KMS-11 (cell line): ENCODE results near the gene ADAM12.

Source experiments
- H2AFZ ChIP-seq: fragments of 200-600 bp; sonication (generic); 2 replicates; pipeline ENCODE4 v1.6.1; 2016; ENCODE audit warnings: antibody characterized with exemption, mixed run types, low read depth
- H3K27ac ChIP-seq: fragments of 200-600 bp; sonication (generic); 2 replicates; pipeline ENCODE4 v1.6.1; 2016; ENCODE audit warnings: mild to moderate bottlenecking, mixed run types
- H3K27me3 ChIP-seq: fragments of 200-600 bp; sonication (generic); 2 replicates; pipeline ENCODE4 v1.6.1; 2017; ENCODE audit warnings: mild to moderate bottlenecking, low read depth, mixed run types, moderate library complexity; ENCODE audit not compliant: insufficient read depth
- H3K36me3 ChIP-seq: fragments of 200-600 bp; sonication (generic); 2 replicates; pipeline ENCODE4 v1.6.1; 2017; ENCODE audit warnings: mild to moderate bottlenecking, mixed run types; ENCODE audit not compliant: insufficient read depth
- H3K4me1 ChIP-seq: fragments of 200-600 bp; sonication (generic); 2 replicates; pipeline ENCODE4 v1.6.1; 2016; ENCODE audit warnings: mild to moderate bottlenecking, low read depth, mixed run types; ENCODE audit not compliant: poor library complexity, severe bottlenecking
- H3K4me2 ChIP-seq: fragments of 200-600 bp; sonication (generic); 2 replicates; pipeline ENCODE4 v1.7.0; 2016; ENCODE audit warnings: mild to moderate bottlenecking, mixed run types
- H3K4me3 ChIP-seq: fragments of 200-600 bp; sonication (generic); IDR thresholded peaks from 2 replicates; pipeline ENCODE4 v1.6.1; 2017; ENCODE audit warnings: low read depth, low read length, mixed read lengths; ENCODE audit not compliant: insufficient read depth
- H3K79me2 ChIP-seq: fragments of 200-600 bp; sonication (generic); 2 replicates; pipeline ENCODE4 v1.6.1; 2016; ENCODE audit warnings: low read depth, mixed run types; ENCODE audit not compliant: insufficient read depth
- H3K9ac ChIP-seq: fragments of 200-600 bp; sonication (generic); 2 replicates; pipeline ENCODE4 v1.6.1; 2016; ENCODE audit warnings: mild to moderate bottlenecking, mixed run types
- H4K20me1 ChIP-seq: fragments of 200-600 bp; sonication (generic); 2 replicates; pipeline ENCODE4 v1.6.1; 2016; ENCODE audit warnings: mild to moderate bottlenecking, mixed run types; ENCODE audit not compliant: insufficient read depth
- TF ChIP-seq, protein P1 (sequence below): fragments of 200-600 bp; sonication (generic); conservative IDR thresholded peaks from 2 replicates; pipeline ENCODE4 v1.6.1; 2017; ENCODE audit warnings: low read depth, mild to moderate bottlenecking, antibody characterized with exemption, low read length, moderate library complexity, mixed read lengths

ADAM12 gene

DNA sequence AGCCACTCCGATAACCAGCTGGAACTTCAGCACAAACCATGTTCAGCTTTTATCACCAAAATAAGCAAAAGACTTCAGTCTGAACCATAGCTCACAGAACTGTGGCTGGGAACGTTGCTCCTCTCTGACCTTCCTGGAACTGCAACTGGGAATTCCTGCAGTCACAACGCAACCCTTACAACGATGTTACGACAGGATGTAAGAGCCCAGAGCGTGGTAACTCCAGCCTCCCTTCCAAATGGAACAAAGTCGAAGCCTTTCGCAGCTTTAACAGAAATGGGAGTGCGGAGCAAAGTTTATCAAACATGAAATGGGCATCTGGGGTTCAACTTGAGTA is 162.6 kb downstream of the ADAM12 start:
- Histone ChIP-seq H2AFZ (no peak overlapping the region), H4K20me1 (no peaks in the 10 kb centered on the region), H3K36me3 (no peaks in the 10 kb centered on the region), H3K27ac (no peak overlapping the region), H3K9ac (no peak overlapping the region), H3K4me2 (no peak overlapping the region), H3K79me2 (no peaks in the 10 kb centered on the region), H3K4me1 (no peaks in the 10 kb centered on the region), H3K4me3 (no peak overlapping the region), H3K27me3 (no peaks in the 10 kb centered on the region)
- TF ChIP-seq, protein P1, sequence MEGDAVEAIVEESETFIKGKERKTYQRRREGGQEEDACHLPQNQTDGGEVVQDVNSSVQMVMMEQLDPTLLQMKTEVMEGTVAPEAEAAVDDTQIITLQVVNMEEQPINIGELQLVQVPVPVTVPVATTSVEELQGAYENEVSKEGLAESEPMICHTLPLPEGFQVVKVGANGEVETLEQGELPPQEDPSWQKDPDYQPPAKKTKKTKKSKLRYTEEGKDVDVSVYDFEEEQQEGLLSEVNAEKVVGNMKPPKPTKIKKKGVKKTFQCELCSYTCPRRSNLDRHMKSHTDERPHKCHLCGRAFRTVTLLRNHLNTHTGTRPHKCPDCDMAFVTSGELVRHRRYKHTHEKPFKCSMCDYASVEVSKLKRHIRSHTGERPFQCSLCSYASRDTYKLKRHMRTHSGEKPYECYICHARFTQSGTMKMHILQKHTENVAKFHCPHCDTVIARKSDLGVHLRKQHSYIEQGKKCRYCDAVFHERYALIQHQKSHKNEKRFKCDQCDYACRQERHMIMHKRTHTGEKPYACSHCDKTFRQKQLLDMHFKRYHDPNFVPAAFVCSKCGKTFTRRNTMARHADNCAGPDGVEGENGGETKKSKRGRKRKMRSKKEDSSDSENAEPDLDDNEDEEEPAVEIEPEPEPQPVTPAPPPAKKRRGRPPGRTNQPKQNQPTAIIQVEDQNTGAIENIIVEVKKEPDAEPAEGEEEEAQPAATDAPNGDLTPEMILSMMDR = no peak

DNA sequence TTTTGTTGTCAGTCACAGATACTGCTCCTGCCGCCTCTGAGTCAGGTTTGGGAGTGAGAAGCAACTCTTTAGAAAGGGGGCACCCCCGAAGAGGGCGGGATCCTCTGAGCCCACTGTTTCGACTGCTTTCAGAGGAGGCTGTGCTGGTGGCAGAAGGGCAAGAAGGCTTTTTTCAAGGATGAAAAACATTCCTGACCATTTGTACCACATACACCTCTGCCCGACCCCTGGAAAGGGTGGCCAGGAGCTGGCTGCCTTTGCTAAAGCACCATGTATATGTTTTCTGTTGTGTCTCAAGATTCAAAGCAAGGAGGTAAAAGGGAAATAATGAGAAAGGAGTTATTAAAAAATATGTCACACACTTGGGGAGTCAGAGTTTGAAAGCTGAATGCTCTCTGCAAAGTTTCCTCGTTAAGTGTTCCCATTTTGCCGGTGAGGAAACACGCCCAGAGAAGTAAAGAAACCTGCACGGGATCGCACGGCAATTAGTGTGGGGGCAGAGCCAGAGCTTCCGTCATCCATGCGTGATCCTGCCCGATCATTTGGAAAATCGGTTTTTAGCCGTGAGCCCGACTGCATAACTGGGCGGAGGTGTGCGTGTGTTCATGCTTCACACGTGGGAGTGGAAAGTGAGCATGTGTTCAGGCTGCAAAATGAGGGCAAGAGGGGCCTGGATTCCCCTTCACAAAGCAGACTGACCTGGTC is 163.2 kb downstream of the ADAM12 start:
- Histone ChIP-seq H2AFZ (no peak overlapping the region), H3K27me3 (no peaks in the 10 kb centered on the region), H3K36me3 (no peaks in the 10 kb centered on the region), H3K4me2 (no peak overlapping the region), H3K4me3 (no peak overlapping the region), H3K4me1 (no peaks in the 10 kb centered on the region), H3K27ac (no peak overlapping the region), H3K79me2 (no peaks in the 10 kb centered on the region), H3K9ac (no peak overlapping the region), H4K20me1 (no peaks in the 10 kb centered on the region)
- TF ChIP-seq, protein P1 = no peak

DNA sequence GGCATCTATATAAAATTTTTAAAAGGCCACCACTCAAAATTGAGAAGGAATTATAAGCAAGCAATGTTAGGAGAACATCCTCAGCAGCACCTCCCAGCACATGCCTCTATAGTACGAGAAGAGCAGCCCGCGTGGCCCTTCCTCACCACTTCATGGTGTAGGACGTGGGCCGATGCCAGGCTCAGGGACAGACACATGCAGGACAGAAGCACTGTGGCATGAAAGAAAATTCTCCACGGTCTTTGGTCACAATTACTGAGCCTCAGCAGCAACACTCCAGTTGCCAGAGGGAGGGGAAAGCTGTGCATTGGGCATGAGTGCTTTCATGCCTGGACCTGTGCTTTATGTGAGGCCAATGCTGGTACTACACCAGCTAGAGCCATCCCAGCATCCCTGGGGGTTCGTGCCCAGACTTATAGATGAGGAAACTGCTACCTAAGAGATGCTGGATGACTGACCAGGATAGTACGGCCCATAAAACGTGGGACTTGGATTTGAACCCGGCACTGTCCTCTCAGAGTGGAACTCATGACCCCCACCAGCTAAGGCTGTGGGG is 164.7 kb downstream of the ADAM12 start:
- no peak overlapping the region for H3K9ac ChIP-seq
- TF ChIP-seq, protein P1 = no peak
- no peak overlapping the region for H3K4me3 ChIP-seq
- no peaks in the 10 kb centered on the region for H3K79me2 ChIP-seq
- no peaks in the 10 kb centered on the region for H3K27me3 ChIP-seq
- no peak overlapping the region for H2AFZ ChIP-seq
- no peaks in the 10 kb centered on the region for H3K4me1 ChIP-seq
- H3K36me3 ChIP-seq = no peaks in the 10 kb centered on the region
- H3K27ac ChIP-seq = no peak overlapping the region
- no peaks in the 10 kb centered on the region for H4K20me1 ChIP-seq
- no peak overlapping the region for H3K4me2 ChIP-seq

DNA sequence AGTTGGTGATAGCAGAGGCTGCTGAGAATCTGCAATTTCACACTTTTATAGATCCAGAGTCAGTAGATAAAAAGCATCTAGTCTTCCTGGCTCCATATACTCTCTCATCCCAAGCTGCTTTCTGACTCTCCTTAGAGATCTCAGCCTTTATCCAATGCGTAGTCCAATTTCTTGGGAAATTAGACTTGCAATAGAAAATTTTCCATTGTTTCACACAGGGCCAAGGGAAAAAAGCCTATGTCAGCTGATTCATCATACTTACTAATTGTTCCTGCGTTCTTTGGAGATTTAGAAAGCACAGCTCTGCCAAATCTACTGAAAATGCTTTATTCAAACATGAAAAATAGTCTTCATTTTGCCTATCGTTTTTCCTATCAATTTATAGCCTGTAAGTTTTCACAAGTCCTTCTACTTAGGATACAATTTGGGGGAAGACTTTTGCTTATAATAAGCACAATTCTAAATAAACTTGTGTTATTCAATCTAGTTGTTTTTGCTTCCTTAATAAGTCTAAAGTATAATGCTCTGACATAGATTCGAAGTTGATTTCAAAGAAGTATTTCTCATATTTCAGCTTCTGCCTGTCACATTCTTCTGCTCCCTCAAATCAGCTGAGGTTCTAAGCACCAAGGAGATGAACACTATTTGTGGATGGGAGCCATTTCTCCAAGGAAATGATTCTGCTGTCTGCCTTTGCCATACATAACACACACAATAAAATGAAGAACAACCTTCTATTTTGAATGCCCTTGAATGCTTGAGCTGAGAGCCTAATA is 165.4 kb downstream of the ADAM12 start:
- Histone ChIP-seq H4K20me1 (no peaks in the 10 kb centered on the region), H3K4me3 (no peak overlapping the region), H3K36me3 (no peaks in the 10 kb centered on the region), H3K27me3 (no peaks in the 10 kb centered on the region), H3K4me2 (no peak overlapping the region), H3K27ac (no peak overlapping the region), H3K4me1 (no peaks in the 10 kb centered on the region), H3K9ac (no peak overlapping the region), H3K79me2 (no peaks in the 10 kb centered on the region), H2AFZ (no peak overlapping the region)
- TF ChIP-seq, protein P1 = no peak
